ENCODE results near the gene FAM20B. TPM values are rescaled to one million over a fixed set of nuclear protein-coding genes. Genes with fewer than 3 reads are reported as not detected.

The FAM20B gene
- total RNA-seq, 4 donors from 2014 or later = 16.7 to 25.2 (median 20.3) TPM

DNA sequence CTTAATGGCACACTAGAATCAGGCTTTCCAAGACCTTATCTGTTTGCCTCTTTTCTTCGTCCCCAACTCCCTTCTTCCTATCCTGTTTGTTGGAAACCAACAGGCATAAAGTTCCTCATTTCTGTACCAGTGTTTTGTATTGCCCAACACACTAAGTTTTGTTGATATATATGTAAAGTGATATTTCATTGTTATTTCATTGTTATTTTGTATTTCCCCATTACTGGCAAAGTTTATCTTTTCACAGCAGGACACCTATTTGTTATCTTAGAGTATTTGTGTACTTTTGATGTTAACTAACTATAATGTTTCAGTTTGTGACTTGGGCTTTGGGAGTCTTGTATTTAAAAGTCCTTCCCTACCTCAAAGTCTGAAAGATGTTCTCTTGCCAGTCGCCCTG, 27.1 kb downstream of the FAM20B start:
- intact Hi-C loops (cut with DNase I; ENCODE audit: low total_unique reads) = no loop called here
- WGBS, 2 donors = 91 to 96% methylated on average over 2 of the region's 2 CpGs
- no peak for DNase-seq (ENCODE audit: low spot score in 2 of 2)
- H3K4me3 ChIP-seq (ENCODE audit: low read depth, poor library complexity, severe bottlenecking) = no peak overlapping the region
- TF ChIP-seq, protein P1, sequence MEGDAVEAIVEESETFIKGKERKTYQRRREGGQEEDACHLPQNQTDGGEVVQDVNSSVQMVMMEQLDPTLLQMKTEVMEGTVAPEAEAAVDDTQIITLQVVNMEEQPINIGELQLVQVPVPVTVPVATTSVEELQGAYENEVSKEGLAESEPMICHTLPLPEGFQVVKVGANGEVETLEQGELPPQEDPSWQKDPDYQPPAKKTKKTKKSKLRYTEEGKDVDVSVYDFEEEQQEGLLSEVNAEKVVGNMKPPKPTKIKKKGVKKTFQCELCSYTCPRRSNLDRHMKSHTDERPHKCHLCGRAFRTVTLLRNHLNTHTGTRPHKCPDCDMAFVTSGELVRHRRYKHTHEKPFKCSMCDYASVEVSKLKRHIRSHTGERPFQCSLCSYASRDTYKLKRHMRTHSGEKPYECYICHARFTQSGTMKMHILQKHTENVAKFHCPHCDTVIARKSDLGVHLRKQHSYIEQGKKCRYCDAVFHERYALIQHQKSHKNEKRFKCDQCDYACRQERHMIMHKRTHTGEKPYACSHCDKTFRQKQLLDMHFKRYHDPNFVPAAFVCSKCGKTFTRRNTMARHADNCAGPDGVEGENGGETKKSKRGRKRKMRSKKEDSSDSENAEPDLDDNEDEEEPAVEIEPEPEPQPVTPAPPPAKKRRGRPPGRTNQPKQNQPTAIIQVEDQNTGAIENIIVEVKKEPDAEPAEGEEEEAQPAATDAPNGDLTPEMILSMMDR (IDR thresholded peaks at IDR 0.05) = no peak
- no peak for TF ChIP-seq POLR2A (IDR thresholded peaks at IDR 0.05)

DNA sequence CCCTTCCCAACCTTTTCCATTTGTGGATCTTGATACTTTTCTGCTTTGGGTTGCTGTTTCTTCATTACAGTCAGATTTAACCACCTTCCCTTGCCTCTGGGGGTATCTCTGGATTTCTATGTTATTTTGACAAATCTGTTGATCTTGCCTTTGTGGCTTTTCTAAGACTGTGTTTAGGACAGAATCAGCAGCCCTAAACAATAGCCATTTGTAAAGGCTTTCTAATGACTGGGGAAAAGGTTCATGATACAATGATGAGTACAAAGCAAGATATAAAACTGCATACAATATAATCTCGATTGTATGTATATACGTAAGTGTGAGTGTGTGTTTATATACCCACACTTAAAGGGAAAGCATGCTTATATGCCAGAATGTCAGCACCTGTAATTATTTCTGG, 27.8 kb downstream of the FAM20B start:
- intact Hi-C loops (cut with DNase I; ENCODE audit: low total_unique reads) = no loop called here
- H3K4me3 ChIP-seq (ENCODE audit: low read depth, poor library complexity, severe bottlenecking) = no peak overlapping the region
- DNase-seq (ENCODE audit: low spot score in 2 of 2) = no peak
- TF ChIP-seq, protein P1 (IDR thresholded peaks at IDR 0.05) = no peak
- TF ChIP-seq POLR2A (IDR thresholded peaks at IDR 0.05) = no peak
- WGBS, 2 donors = 90 to 94% methylated on average over 2 of the region's 2 CpGs

DNA sequence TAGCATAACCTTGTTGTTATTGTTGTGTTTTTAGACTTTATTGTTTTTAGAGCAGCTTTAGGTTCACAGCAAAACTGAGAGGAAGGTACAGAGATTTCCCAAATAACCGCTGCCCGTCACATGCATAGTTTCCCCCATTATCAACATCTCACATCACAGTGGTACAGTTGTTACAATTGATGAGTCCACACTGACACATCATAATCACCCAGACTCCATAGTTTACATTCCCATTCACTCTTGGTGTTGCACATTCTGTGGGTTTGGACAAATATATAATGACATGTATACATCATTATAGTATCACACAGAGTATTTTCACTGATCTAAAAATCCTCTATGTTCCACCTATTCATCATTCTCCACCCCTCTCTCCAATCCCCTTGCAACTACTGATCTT, 30.2 kb downstream of the FAM20B start:
- intact Hi-C loops (cut with DNase I; ENCODE audit: low total_unique reads) = no loop called here
- 96% methylated on average over 2 of the region's 2 CpGs for WGBS, 2 donors
- no peak for DNase-seq (ENCODE audit: low spot score in 2 of 2)
- no peak overlapping the region for H3K4me3 ChIP-seq (ENCODE audit: low read depth, poor library complexity, severe bottlenecking)
- no peak for TF ChIP-seq POLR2A (IDR thresholded peaks at IDR 0.05)
- TF ChIP-seq, protein P1 (IDR thresholded peaks at IDR 0.05) = no peak

DNA sequence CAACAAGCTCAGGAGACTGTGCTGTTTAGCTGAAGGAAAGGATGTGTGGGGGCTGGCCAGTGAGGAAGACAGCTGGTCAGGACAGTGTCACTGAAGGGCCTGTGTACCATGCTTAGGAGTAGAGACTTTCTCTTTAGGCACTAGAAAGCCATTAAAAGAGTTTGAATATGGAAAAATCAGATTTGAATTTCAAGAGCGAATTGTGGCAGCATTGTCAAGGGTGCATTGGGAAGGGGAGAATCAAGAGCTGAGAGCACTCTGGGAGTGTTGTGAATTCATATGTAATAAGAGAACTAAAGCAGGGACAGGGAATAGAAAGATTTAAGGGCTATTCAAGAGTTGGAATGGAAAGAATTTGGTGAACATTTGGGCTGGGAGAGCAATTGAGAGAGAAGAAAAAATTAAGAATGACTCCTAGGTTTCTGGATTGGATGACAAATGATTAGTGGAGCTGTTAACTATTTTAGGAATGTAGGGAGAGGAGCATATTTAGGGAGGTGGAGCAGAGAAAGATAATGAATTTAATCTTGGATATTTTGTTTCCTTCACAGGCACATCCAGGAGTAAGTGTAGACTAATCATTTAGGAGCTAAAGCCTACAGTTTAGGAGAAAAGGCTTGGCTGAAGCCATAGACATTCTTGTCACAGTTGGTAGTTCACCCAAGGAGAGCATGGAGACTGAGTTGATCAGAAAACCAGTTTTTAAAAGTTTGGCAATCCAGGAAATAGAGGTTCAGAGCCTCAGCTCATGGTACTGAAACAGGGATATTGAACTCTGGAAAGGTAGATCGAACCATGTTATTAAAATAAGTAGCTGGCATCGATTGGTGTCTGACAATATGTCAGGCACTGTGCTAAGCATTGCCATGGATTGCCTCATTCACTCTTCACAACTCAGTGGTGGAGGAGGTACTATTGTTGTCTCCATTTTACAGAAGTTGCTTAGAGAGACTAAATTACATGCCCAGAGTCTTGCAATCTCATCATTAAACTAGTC, 33.1 kb downstream of the FAM20B start:
- H3K4me3 ChIP-seq (ENCODE audit: low read depth, poor library complexity, severe bottlenecking) = no peak overlapping the region
- WGBS, 2 donors = 93 to 96% methylated on average over 3 of the region's 3 CpGs
- TF ChIP-seq POLR2A (IDR thresholded peaks at IDR 0.05) = no peak
- TF ChIP-seq, protein P1 (IDR thresholded peaks at IDR 0.05) = no peak
- intact Hi-C loops (cut with DNase I; ENCODE audit: low total_unique reads) = no loop called here
- no peak for DNase-seq (ENCODE audit: low spot score in 2 of 2)

DNA sequence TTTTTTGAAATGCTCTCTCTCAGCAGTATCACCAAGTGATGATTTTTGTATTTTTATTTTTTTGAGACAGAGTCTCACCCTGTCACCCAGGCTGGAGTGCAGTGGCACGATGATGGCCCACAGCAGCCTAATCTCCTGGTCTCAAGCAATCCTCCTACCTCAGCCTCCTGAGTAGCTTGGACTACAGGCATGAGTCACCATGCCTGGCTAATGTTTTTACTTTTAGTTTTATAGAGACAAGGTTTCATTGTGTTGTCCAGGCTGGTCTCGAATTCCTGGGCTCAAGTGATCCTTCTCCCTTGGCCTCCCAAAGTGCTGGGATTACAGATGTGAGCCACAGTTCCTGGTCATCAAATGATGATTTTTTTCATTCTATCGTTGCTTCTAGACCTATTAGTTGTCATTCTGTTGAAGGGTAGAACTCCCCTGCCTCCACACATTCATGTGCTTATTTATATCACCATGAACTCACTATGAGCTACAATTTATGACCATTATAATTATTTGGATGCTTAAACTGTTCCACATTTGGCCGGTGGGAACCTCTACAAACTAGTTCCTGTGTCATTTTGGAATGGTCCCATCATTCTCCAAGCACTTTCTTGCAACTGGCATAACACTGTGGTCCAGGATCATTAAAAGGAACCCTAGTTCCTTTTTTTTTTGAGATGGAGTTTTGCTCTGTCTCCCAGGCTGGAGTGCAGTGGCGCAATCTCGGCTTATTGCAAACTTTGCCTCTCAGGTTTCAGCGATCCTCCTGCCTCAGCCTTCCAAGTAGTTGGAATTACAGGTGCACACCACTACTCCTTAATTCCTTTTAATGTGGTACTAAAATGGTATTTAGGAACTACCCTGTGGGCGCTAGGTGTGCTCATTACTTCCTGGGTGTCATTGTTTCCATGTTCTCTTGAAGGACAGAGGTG, 35.9 kb downstream of the FAM20B start:
- TF ChIP-seq, protein P1 (IDR thresholded peaks at IDR 0.05) = no peak
- intact Hi-C loops (cut with DNase I; ENCODE audit: low total_unique reads) = no loop called here
- DNase-seq (ENCODE audit: low spot score in 2 of 2) = no peak
- 88 to 91% methylated on average over 8 of the region's 8 CpGs for WGBS, 2 donors
- no peak overlapping the region for H3K4me3 ChIP-seq (ENCODE audit: low read depth, poor library complexity, severe bottlenecking)

Measured in lower leg skin (tissue), 4 donors.